IMR-90 (cell line): ENCODE results near the gene MRTFA. TPM values are rescaled to one million over a fixed set of nuclear protein-coding genes. Genes with fewer than 3 reads are reported as not detected.

Experiments
- ATAC-seq: fragments of 200-7000 bp; cut with Tn5 transposase; 2 replicates; pipeline ENCODE4 v1.9.1; 2020; ENCODE audit warnings: low read depth, mild to moderate bottlenecking, moderate library complexity
- BruUV-seq: library from RNA; stranded (reverse); fragments of 400-500 nt; replicated peaks from 2 replicates; lab custom pipeline; 2021; lab: Mats Ljungman, UMichigan
- CTCF ChIA-PET: fragments of 300-600 bp; formaldehyde crosslinking; extraction: SDS; loops from one replicate; lab custom pipeline; 2021; ENCODE audit warnings: antibody characterized with exemption; lab: Yijun Ruan, JAX
- POLR2A ChIA-PET: fragments of 300-600 bp; sonication (Branson Sonifier 250); formaldehyde crosslinking; loops from one replicate; lab custom pipeline; 2022; ENCODE audit warnings: antibody characterized with exemption; ENCODE audit not compliant: unreplicated experiment; lab: Charles Lee
- DNase-seq: peaks from one replicate; pipeline ENCODE4 v3.0.0; 2013
- H2AFZ ChIP-seq: replicated peaks from 2 replicates; pipeline ENCODE3; 2013; ENCODE audit warnings: low read length, mild to moderate bottlenecking; ENCODE audit not compliant: poor library complexity
- H2AK5ac ChIP-seq: 2 replicates; pipeline ENCODE4 v1.6.1; 2013; ENCODE audit warnings: low read depth, low read length, inconsistent platforms
- H2AK9ac ChIP-seq: replicated peaks from 2 replicates; pipeline ENCODE3; 2013; ENCODE audit warnings: mild to moderate bottlenecking, low read depth, low read length, moderate library complexity; ENCODE audit not compliant: poor library complexity
- H2BK120ac ChIP-seq: 2 replicates; pipeline ENCODE4 v1.6.1; 2013; ENCODE audit warnings: low read depth, low read length, inconsistent platforms
- H2BK15ac ChIP-seq: 3 replicates; pipeline ENCODE4 v1.6.1; 2013; ENCODE audit warnings: low read depth, low read length, inconsistent platforms
- H2BK20ac ChIP-seq: 2 replicates; pipeline ENCODE4 v1.6.1; 2013; ENCODE audit warnings: low read depth, mild to moderate bottlenecking, inconsistent platforms, low read length, moderate library complexity
- H2BK5ac ChIP-seq: 2 replicates; pipeline ENCODE4 v1.6.1; 2013; ENCODE audit warnings: mild to moderate bottlenecking, low read depth, low read length, inconsistent platforms; ENCODE audit not compliant: poor library complexity, severe bottlenecking
- H3K14ac ChIP-seq: replicated peaks from 2 replicates; pipeline ENCODE4 v1.6.1; 2013; ENCODE audit warnings: low read depth, low read length, inconsistent platforms
- H3K18ac ChIP-seq: 2 replicates; pipeline ENCODE4 v1.6.1; 2013; ENCODE audit warnings: low read depth, low read length, control low read depth
- H3K23ac ChIP-seq: 2 replicates; pipeline ENCODE4 v1.6.1; 2013; ENCODE audit warnings: low read depth, low read length, inconsistent platforms
- H3K27ac ChIP-seq: 2 replicates; pipeline ENCODE4 v1.5.1; 2013; ENCODE audit warnings: mild to moderate bottlenecking, control low read depth, low read length; ENCODE audit not compliant: insufficient read depth
- H3K27me3 ChIP-seq: 2 replicates; pipeline ENCODE4 v1.6.1; 2013; ENCODE audit warnings: low read length; ENCODE audit not compliant: control insufficient read depth, insufficient read depth
- H3K36me3 ChIP-seq: 2 replicates; pipeline ENCODE4 v1.6.1; 2013; ENCODE audit warnings: low read length, mixed read lengths; ENCODE audit not compliant: control insufficient read depth, insufficient read depth
- H3K4ac ChIP-seq: 2 replicates; pipeline ENCODE4 v1.6.1; 2013; ENCODE audit warnings: low read depth, low read length, inconsistent platforms
- H3K4me1 ChIP-seq: 2 replicates; pipeline ENCODE4 v1.6.1; 2013; ENCODE audit warnings: low read length, mixed read lengths; ENCODE audit not compliant: control insufficient read depth, insufficient read depth
- H3K4me2 ChIP-seq: 2 replicates; pipeline ENCODE4 v1.6.1; 2013; ENCODE audit warnings: low read depth, mild to moderate bottlenecking, control low read depth, low read length, moderate library complexity
- H3K4me3 ChIP-seq: 2 replicates; pipeline ENCODE4 v1.5.1; 2013; ENCODE audit warnings: low read depth, mild to moderate bottlenecking, control low read depth, low read length, moderate library complexity; ENCODE audit not compliant: insufficient read depth
- H3K56ac ChIP-seq: 2 replicates; pipeline ENCODE4 v1.6.1; 2013; ENCODE audit warnings: low read length, inconsistent platforms; ENCODE audit not compliant: insufficient read depth; ENCODE audit errors: extremely low read depth
- H3K79me1 ChIP-seq, 2 experiments: 2 replicates each; pipeline ENCODE4 v1.6.1; 2013; ENCODE audit warnings: low read length in 2 of 2, inconsistent platforms in 1 of 2, low read depth in 1 of 2
- H3K9ac ChIP-seq: 2 replicates; pipeline ENCODE4 v1.6.1; 2013; ENCODE audit warnings: low read depth, low read length, control low read depth
- H3K9me1 ChIP-seq: 2 replicates; pipeline ENCODE4 v1.6.1; 2013; ENCODE audit warnings: low read length, inconsistent platforms; ENCODE audit not compliant: insufficient read depth
- H3K9me3 ChIP-seq: 2 replicates; pipeline ENCODE4 v1.6.1; 2013; ENCODE audit warnings: low read length; ENCODE audit not compliant: control insufficient read depth, insufficient read depth
- H4K20me1 ChIP-seq: 2 replicates; pipeline ENCODE4 v1.6.1; 2013; ENCODE audit warnings: low read length, inconsistent platforms; ENCODE audit not compliant: insufficient read depth
- H4K5ac ChIP-seq: 2 replicates; pipeline ENCODE4 v1.6.1; 2013; ENCODE audit warnings: mild to moderate bottlenecking, low read depth, low read length, control low read depth
- H4K8ac ChIP-seq, 2 experiments: 2 replicates each; pipeline ENCODE4 v1.6.1; 2013; ENCODE audit warnings: low read depth in 2 of 2, low read length in 2 of 2, control low read depth in 1 of 2, inconsistent platforms in 1 of 2
- H4K91ac ChIP-seq: 2 replicates; pipeline ENCODE4 v1.6.1; 2013; ENCODE audit warnings: low read depth, low read length, inconsistent platforms; ENCODE audit not compliant: insufficient read depth
- BHLHE40 ChIP-seq: fragments of 150-350 bp; IDR thresholded peaks from 2 replicates; pipeline ENCODE4 v1.6.1; 2016; ENCODE audit warnings: mild to moderate bottlenecking, low read depth, low read length
- CEBPB ChIP-seq: IDR thresholded peaks from 2 replicates; pipeline ENCODE4 v1.6.1; 2012; ENCODE audit warnings: low read depth, low read length, improper control_type of control experiment
- CHD1 ChIP-seq: IDR thresholded peaks from 2 replicates; pipeline ENCODE4 v1.6.1; 2012; ENCODE audit warnings: low read depth, low read length, improper control_type of control experiment
- CTCF ChIP-seq: conservative IDR thresholded peaks from 2 replicates; pipeline ENCODE4 v1.5.1; 2012; ENCODE audit warnings: mild to moderate bottlenecking, low read depth, low read length, improper control_type of control experiment
- FOS ChIP-seq: fragments of 150-350 bp; IDR thresholded peaks from 2 replicates; pipeline ENCODE4 v1.6.1; 2016; ENCODE audit warnings: low read depth, low read length
- MAFK ChIP-seq: IDR thresholded peaks from 2 replicates; pipeline ENCODE4 v1.6.1; 2012; ENCODE audit warnings: low read depth, low read length, improper control_type of control experiment
- MAZ ChIP-seq: IDR thresholded peaks from 2 replicates; pipeline ENCODE4 v1.6.1; 2012; ENCODE audit warnings: low read depth, mild to moderate bottlenecking, low read length, improper control_type of control experiment, moderate library complexity, borderline replicate concordance
- MXI1 ChIP-seq: IDR thresholded peaks from 2 replicates; pipeline ENCODE4 v1.6.1; 2012; ENCODE audit warnings: low read depth, mild to moderate bottlenecking, low read length, moderate library complexity, borderline replicate concordance
- NFE2L2 ChIP-seq: fragments of 150-350 bp; IDR thresholded peaks from 2 replicates; pipeline ENCODE4 v1.6.1; 2016; ENCODE audit warnings: low read depth, mild to moderate bottlenecking, low read length
- POLR2A ChIP-seq: IDR thresholded peaks from 2 replicates; pipeline ENCODE4 v1.6.1; 2012; ENCODE audit warnings: mild to moderate bottlenecking, low read depth, low read length
- RAD21 ChIP-seq: IDR thresholded peaks from 2 replicates; pipeline ENCODE4 v1.6.1; 2012; ENCODE audit warnings: low read length, improper control_type of control experiment
- RCOR1 ChIP-seq: IDR thresholded peaks from 2 replicates; pipeline ENCODE4 v1.6.1; 2012; ENCODE audit warnings: mild to moderate bottlenecking, low read length, improper control_type of control experiment; ENCODE audit not compliant: insufficient replicate concordance
- RFX5 ChIP-seq: IDR thresholded peaks from 2 replicates; pipeline ENCODE4 v1.8.0; 2012; ENCODE audit warnings: low read depth, mild to moderate bottlenecking, low read length, moderate library complexity
- SMC3 ChIP-seq: fragments of 150-350 bp; IDR thresholded peaks from 2 replicates; pipeline ENCODE4 v1.6.1; 2016; ENCODE audit warnings: low read depth, mild to moderate bottlenecking, antibody characterized with exemption, low read length, moderate library complexity
- WGBS, 2 experiments: methylation state at CpG; one replicate each; pipeline versions ENCODE4 v1.1.5 to v1.1.7; 2013; ENCODE audit warnings: missing lambda C conversion rate in 2 of 2; ENCODE audit not compliant: insufficient read length in 1 of 2; ENCODE audit errors: extremely low coverage in 2 of 2; 5-methylcytosine and 5-hydroxymethylcytosine counted together
- dilution Hi-C: fragments of 300-500 bp; cut with HindIII; formaldehyde crosslinking; loops from one replicate; pipeline ENCODE4 v1.14.3; 2018; ENCODE audit warnings: low sequenced_read_pairs; ENCODE audit not compliant: unreplicated experiment
- in situ Hi-C: fragments of 300-500 bp; cut with MboI; formaldehyde crosslinking; loops from 3 replicates; pipeline ENCODE4 v1.14.3; 2019; ENCODE audit warnings: low sequenced_read_pairs, inconsistent platforms, mixed read lengths
- intact Hi-C: fragments of 100-400 bp; cut with micrococcal nuclease; formaldehyde crosslinking; loops from 2 replicates; pipeline ENCODE4 v1.10.0; 2022
- polyA plus RNA-seq, 3 experiments: library from polyadenylated mRNA; depleted of rRNA; stranded (reverse); fragments of >200 nt; gene quantifications; 2 replicates each; pipeline ENCODE4 v1.2.3, GENCODE V29; 2012; ENCODE audit warnings: low replicate concordance in 1 of 3
- total RNA-seq: library from RNA; depleted of rRNA; stranded (reverse); fragments of >200 nt; gene quantifications from 2 replicates; pipeline ENCODE4 v1.2.3, GENCODE V29; 2012
- TF ChIP-seq, protein P1 (sequence below): fragments of 150-350 bp; IDR thresholded peaks from 2 replicates; pipeline ENCODE4 v1.6.1; 2016; ENCODE audit warnings: low read depth, mild to moderate bottlenecking, low read length, moderate library complexity, borderline replicate concordance

MRTFA gene
- total and polyA plus RNA-seq, 2 of the 4 experiments (the other 2 are of a cell fraction): 12.5 to 17.2 TPM

GRCh38 chr22:40679964-40680818 lies 43.7 kb upstream of the MRTFA start:
- Histone ChIP-seq H4K8ac (peak overlapping the region in 1 of 2 experiments; percentile 45; a peak in 1 of 4 replicates), H3K23ac (0 out of 2 replicates have a peak overlapping the region, but pooled peaks have one; percentile 8), H3K27me3 (no peaks in the 10 kb centered on the region), H4K91ac (no peak overlapping the region; the same call in 1 of the 2 replicates), H2BK15ac (0 out of 3 replicates have a peak overlapping the region, but pooled peaks have one; percentile 25), H4K20me1 (no peaks in the 10 kb centered on the region), H2AK5ac (peak overlapping the region; percentile 72; the same call in 1 of the 2 replicates), H3K4ac (peak overlapping the region; percentile 11; the same call in 1 of the 2 replicates), H3K9me3 (no peaks in the 10 kb centered on the region), H3K9me1 (peaks cover 6% of the 10 kb centered on the region; the same call in 1 of the 2 replicates), H3K4me2 (peak overlapping the region; percentile 68), H3K4me3 (no peak overlapping the region), H3K27ac (no peak overlapping the region), H3K14ac (no peak overlapping the region; the same call in none of the 2 replicates), H2AK9ac (peak overlapping the region; percentile 87), H3K4me1 (peaks cover 16% of the 10 kb centered on the region), H3K79me1 (no peaks in the 10 kb centered on the region), H4K5ac (no peak overlapping the region), H2BK20ac (no peak overlapping the region), H2BK5ac (no peak overlapping the region), H3K9ac (no peak overlapping the region), H2AFZ (peak overlapping the region; percentile 86), H3K56ac (no peak overlapping the region), H3K18ac (no peak overlapping the region), H2BK120ac (peak overlapping the region; percentile 10; the same call in 1 of the 2 replicates), H3K36me3 (no peaks in the 10 kb centered on the region)
- CTCF ChIA-PET: no interaction called here
- WGBS, 2 experiments: 60% methylated on average over 1 of the region's 9 CpGs; no CpG with 5 or more reads in 1 of the 2 experiments
- in situ Hi-C loops (loop anchor here (5.0 kb wide), 1 partner anchor 82 kb away; no protein-coding TSS in a partner anchor), intact Hi-C loops (no loop called here), dilution Hi-C loops (no loop called here)
- no peak for ATAC-seq
- POLR2A ChIA-PET: no interaction called here
- DNase-seq: peak; percentile 31
- BruUV-seq: no TSS peak
- TF ChIP-seq MXI1: no peak
- no peak for TF ChIP-seq RFX5
- TF ChIP-seq POLR2A: no peak
- no peak for TF ChIP-seq FOS
- no peak for TF ChIP-seq BHLHE40
- no peak for TF ChIP-seq CTCF
- no peak for TF ChIP-seq MAZ
- TF ChIP-seq RCOR1: no peak
- TF ChIP-seq, protein P1, sequence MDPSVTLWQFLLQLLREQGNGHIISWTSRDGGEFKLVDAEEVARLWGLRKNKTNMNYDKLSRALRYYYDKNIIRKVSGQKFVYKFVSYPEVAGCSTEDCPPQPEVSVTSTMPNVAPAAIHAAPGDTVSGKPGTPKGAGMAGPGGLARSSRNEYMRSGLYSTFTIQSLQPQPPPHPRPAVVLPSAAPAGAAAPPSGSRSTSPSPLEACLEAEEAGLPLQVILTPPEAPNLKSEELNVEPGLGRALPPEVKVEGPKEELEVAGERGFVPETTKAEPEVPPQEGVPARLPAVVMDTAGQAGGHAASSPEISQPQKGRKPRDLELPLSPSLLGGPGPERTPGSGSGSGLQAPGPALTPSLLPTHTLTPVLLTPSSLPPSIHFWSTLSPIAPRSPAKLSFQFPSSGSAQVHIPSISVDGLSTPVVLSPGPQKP: no peak
- no peak; the same call in 1 of the 2 replicates for TF ChIP-seq SMC3
- no peak for TF ChIP-seq CEBPB
- TF ChIP-seq MAFK: no peak
- TF ChIP-seq NFE2L2: no peak
- TF ChIP-seq CHD1: no peak
- no peak for TF ChIP-seq RAD21
